ENCODE measurements around the gene TOGARAM2.

Gene TOGARAM2

GRCh38 chr2:29033656-29034055 is 52.6 kb downstream of the TOGARAM2 start:
- TF ChIP-seq CTCF (IDR thresholded peaks at IDR 0.05; ENCODE audit: borderline replicate concordance, insufficient read depth, low read depth, low read length), result no peak

GRCh38 chr2:29035016-29035745 is 54.1 kb downstream of the TOGARAM2 start:
- H3K4me3 ChIP-seq (ENCODE audit: low read depth, low read length), result no peak overlapping the region
- no peak for TF ChIP-seq CTCF (IDR thresholded peaks at IDR 0.05; ENCODE audit: borderline replicate concordance, insufficient read depth, low read depth, low read length)

More at GRCh38 chr2:29033656-29034055, 52.6 kb downstream of the TOGARAM2 start:
- H3K4me3 ChIP-seq (ENCODE audit: low read depth, low read length), result no peak overlapping the region

GRCh38 chr2:29039718-29040480 is 58.8 kb downstream of the TOGARAM2 start:
- no peak for TF ChIP-seq CTCF (IDR thresholded peaks at IDR 0.05; ENCODE audit: borderline replicate concordance, insufficient read depth, low read depth, low read length)
- no peak overlapping the region for H3K4me3 ChIP-seq (ENCODE audit: low read depth, low read length)

GRCh38 chr2:29040552-29040951 is 59.5 kb downstream of the TOGARAM2 start:
- no peak for TF ChIP-seq CTCF (IDR thresholded peaks at IDR 0.05; ENCODE audit: borderline replicate concordance, insufficient read depth, low read depth, low read length)
- no peak overlapping the region for H3K4me3 ChIP-seq (ENCODE audit: low read depth, low read length)

GRCh38 chr2:29041161-29041660 is 60.1 kb downstream of the TOGARAM2 start:
- no peak overlapping the region for H3K4me3 ChIP-seq (ENCODE audit: low read depth, low read length)
- no peak for TF ChIP-seq CTCF (IDR thresholded peaks at IDR 0.05; ENCODE audit: borderline replicate concordance, insufficient read depth, low read depth, low read length)

GRCh38 chr2:29042561-29043075 is 61.5 kb downstream of the TOGARAM2 start:
- no peak overlapping the region for H3K4me3 ChIP-seq (ENCODE audit: low read depth, low read length)
- TF ChIP-seq CTCF (IDR thresholded peaks at IDR 0.05; ENCODE audit: borderline replicate concordance, insufficient read depth, low read depth, low read length), result no peak

Data from GM12875 (cell line).